ENCODE data around the gene GLDC. TPM values are rescaled to one million over a fixed set of nuclear protein-coding genes. Genes with fewer than 3 reads are reported as not detected.

GLDC gene
- total and polyA plus RNA-seq, 4 donors, result 26.7 to 102 (median 59.3) TPM

DNA sequence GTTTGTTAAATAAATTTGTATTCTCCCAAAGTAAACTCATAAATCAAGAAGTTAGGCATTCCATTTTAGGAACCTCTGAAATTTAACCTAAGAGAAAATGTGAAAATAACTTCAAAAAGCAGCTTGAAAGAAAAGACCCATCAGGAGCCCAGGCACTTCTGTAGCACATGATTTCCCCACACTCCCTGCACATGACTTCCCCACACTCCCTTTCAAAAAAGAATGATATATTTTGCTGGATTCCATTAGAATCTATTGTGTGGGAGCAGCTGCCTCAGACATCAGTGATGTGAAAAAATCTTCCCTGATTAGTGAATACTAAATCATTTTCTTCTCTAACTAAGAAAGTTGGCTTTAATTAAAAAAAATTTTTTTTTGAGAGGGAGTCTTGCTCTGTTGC, 83.3 kb downstream of the GLDC start:
- Histone ChIP-seq H3K4me1 (ENCODE audit: control insufficient read depth in 4 of 4, insufficient read depth in 4 of 4, low read length in 3 of 4) (no peaks in the 10 kb centered on the region), H3K9me3 (ENCODE audit: control insufficient read depth in 4 of 4, low read length in 3 of 4) (no peaks in the 10 kb centered on the region), H3K27me3 (ENCODE audit: control insufficient read depth in 4 of 4, insufficient read depth in 4 of 4, low read length in 3 of 4) (no peaks in the 10 kb centered on the region), H3K9ac (ENCODE audit: low read depth in 1 of 2, low read length in 2 of 2) (no peak overlapping the region), H3K27ac (ENCODE audit: low read depth in 1 of 2, low read length in 2 of 2) (no peak overlapping the region), H3K36me3 (ENCODE audit: control insufficient read depth in 4 of 4, insufficient read depth in 3 of 4, low read depth in 1 of 4, low read length in 3 of 4) (peaks cover 3 to 66% (median 43%) of the 10 kb centered on the region in 4 donors), H3K4me3 (ENCODE audit: low read depth in 1 of 3, low read length in 3 of 3) (no peak overlapping the region)
- TF ChIP-seq HNF4A (conservative IDR thresholded peaks at IDR 0.05) (no peak), YY1 (IDR thresholded peaks at IDR 0.05) (no peak)
- DNase-seq (ENCODE audit: low spot score), result no peak

DNA sequence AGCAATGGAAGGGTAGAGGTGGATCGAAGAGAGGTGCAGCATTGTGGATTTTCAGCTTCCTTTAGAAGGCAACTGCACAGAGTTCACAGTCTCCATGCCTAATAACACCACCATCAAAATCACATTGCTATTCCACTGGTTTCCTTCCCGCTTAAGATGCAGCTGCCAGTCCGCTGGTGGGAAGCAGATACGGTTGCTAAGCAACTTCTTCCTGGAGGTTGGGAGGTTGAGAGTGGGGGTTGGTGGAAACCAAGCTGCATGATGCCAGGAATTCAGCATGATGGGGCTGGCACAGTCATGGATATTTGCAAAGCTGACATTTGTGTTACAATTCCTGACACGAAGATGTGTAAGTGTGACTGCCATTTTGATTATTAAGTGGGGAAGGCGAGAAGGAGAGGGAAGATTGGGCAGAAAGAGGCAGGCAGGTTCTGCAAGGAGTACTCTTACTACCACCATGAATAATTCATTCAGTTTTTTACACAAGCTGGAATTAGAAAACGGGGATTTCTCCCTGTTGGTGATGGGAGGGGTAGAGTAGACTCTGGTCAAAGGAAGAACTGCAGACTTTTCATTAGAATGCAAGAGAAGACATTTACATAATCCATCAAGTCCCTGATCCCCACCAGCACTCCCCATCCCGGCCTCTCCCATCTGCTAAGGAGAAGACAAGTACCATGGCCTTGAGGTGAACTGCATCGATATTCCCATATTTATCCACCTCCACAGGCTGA, 87.5 kb downstream of the GLDC start:
- H3K27ac ChIP-seq (ENCODE audit: low read depth in 1 of 2, low read length in 2 of 2), result no peak overlapping the region
- H3K9me3 ChIP-seq (ENCODE audit: control insufficient read depth in 4 of 4, low read length in 3 of 4), result no peaks in the 10 kb centered on the region
- no peaks in the 10 kb centered on the region for H3K27me3 ChIP-seq (ENCODE audit: control insufficient read depth in 4 of 4, insufficient read depth in 4 of 4, low read length in 3 of 4)
- H3K4me1 ChIP-seq (ENCODE audit: control insufficient read depth in 4 of 4, insufficient read depth in 4 of 4, low read length in 3 of 4), result no peaks in the 10 kb centered on the region
- no peak overlapping the region for H3K9ac ChIP-seq (ENCODE audit: low read depth in 1 of 2, low read length in 2 of 2)
- 82% methylated on average over 9 of the region's 9 CpGs for WGBS
- no peak for TF ChIP-seq FOXA1 (IDR thresholded peaks at IDR 0.05)
- TF ChIP-seq, protein P1, sequence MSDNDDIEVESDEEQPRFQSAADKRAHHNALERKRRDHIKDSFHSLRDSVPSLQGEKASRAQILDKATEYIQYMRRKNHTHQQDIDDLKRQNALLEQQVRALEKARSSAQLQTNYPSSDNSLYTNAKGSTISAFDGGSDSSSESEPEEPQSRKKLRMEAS (IDR thresholded peaks at IDR 0.05), result no peak
- TF ChIP-seq EGR1 (IDR thresholded peaks at IDR 0.05; ENCODE audit: low read depth in 2 of 2), result no peak
- TF ChIP-seq FOXA2 (IDR thresholded peaks at IDR 0.05), result no peak
- TF ChIP-seq, protein P2, sequence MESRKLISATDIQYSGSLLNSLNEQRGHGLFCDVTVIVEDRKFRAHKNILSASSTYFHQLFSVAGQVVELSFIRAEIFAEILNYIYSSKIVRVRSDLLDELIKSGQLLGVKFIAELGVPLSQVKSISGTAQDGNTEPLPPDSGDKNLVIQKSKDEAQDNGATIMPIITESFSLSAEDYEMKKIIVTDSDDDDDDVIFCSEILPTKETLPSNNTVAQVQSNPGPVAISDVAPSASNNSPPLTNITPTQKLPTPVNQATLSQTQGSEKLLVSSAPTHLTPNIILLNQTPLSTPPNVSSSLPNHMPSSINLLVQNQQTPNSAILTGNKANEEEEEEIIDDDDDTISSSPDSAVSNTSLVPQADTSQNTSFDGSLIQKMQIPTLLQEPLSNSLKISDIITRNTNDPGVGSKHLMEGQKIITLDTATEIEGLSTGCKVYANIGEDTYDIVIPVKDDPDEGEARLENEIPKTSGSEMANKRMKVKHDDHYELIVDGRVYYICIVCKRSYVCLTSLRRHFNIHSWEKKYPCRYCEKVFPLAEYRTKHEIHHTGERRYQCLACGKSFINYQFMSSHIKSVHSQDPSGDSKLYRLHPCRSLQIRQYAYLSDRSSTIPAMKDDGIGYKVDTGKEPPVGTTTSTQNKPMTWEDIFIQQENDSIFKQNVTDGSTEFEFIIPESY (IDR thresholded peaks at IDR 0.05), result no peak
- H3K36me3 ChIP-seq (ENCODE audit: control insufficient read depth in 4 of 4, insufficient read depth in 3 of 4, low read depth in 1 of 4, low read length in 3 of 4), result peaks cover 3 to 70% (median 41%) of the 10 kb centered on the region in 4 donors
- DNase-seq (ENCODE audit: low spot score), result no peak
- no peak overlapping the region for H3K4me3 ChIP-seq (ENCODE audit: low read depth in 1 of 3, low read length in 3 of 3)

DNA sequence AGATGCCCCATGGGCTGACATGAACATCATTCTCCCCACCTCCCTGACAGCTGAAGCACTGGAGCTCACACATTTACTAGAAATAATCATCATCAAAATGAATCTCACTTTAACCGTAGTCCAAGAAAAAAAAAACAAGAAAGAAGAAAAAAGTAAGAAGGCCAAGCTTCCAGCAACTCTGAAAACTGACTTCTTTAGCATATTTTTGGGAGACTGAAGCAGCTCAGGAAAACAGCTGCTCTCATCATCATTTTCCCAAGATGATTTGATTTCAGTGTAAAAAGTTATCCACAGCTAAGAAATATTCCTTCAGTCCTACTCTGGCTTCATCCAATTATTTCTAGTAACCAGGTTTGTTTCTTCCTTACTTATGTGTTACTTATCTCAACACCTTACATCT, 91.7 kb downstream of the GLDC start:
- no peak overlapping the region for H3K4me3 ChIP-seq (ENCODE audit: low read depth in 1 of 3, low read length in 3 of 3)
- H3K9ac ChIP-seq (ENCODE audit: low read depth in 1 of 2, low read length in 2 of 2), result no peak overlapping the region
- WGBS, result 100% methylated on average over 1 of the region's 1 CpG
- no peaks in the 10 kb centered on the region for H3K4me1 ChIP-seq (ENCODE audit: control insufficient read depth in 4 of 4, insufficient read depth in 4 of 4, low read length in 3 of 4)
- H3K36me3 ChIP-seq (ENCODE audit: control insufficient read depth in 4 of 4, insufficient read depth in 3 of 4, low read depth in 1 of 4, low read length in 3 of 4), result peaks cover 8 to 74% (median 53%) of the 10 kb centered on the region in 4 donors
- no peak for DNase-seq (ENCODE audit: low spot score)
- H3K27ac ChIP-seq (ENCODE audit: low read depth in 1 of 2, low read length in 2 of 2), result no peak overlapping the region
- no peaks in the 10 kb centered on the region for H3K9me3 ChIP-seq (ENCODE audit: control insufficient read depth in 4 of 4, low read length in 3 of 4)
- no peaks in the 10 kb centered on the region for H3K27me3 ChIP-seq (ENCODE audit: control insufficient read depth in 4 of 4, insufficient read depth in 4 of 4, low read length in 3 of 4)
- TF ChIP-seq JUND (IDR thresholded peaks at IDR 0.05), result no peak
- no peak for TF ChIP-seq HNF4A (conservative IDR thresholded peaks at IDR 0.05)
- no peak for TF ChIP-seq NR2F2 (IDR thresholded peaks at IDR 0.05)
- TF ChIP-seq TAF1 (conservative IDR thresholded peaks at IDR 0.05), result no peak
- no peak for TF ChIP-seq EGR1 (IDR thresholded peaks at IDR 0.05; ENCODE audit: low read depth in 2 of 2)
- no peak for TF ChIP-seq FOXA1 (IDR thresholded peaks at IDR 0.05)
- TF ChIP-seq, protein P3, sequence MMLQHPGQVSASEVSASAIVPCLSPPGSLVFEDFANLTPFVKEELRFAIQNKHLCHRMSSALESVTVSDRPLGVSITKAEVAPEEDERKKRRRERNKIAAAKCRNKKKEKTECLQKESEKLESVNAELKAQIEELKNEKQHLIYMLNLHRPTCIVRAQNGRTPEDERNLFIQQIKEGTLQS (IDR thresholded peaks at IDR 0.05), result no peak
- TF ChIP-seq, protein P4, sequence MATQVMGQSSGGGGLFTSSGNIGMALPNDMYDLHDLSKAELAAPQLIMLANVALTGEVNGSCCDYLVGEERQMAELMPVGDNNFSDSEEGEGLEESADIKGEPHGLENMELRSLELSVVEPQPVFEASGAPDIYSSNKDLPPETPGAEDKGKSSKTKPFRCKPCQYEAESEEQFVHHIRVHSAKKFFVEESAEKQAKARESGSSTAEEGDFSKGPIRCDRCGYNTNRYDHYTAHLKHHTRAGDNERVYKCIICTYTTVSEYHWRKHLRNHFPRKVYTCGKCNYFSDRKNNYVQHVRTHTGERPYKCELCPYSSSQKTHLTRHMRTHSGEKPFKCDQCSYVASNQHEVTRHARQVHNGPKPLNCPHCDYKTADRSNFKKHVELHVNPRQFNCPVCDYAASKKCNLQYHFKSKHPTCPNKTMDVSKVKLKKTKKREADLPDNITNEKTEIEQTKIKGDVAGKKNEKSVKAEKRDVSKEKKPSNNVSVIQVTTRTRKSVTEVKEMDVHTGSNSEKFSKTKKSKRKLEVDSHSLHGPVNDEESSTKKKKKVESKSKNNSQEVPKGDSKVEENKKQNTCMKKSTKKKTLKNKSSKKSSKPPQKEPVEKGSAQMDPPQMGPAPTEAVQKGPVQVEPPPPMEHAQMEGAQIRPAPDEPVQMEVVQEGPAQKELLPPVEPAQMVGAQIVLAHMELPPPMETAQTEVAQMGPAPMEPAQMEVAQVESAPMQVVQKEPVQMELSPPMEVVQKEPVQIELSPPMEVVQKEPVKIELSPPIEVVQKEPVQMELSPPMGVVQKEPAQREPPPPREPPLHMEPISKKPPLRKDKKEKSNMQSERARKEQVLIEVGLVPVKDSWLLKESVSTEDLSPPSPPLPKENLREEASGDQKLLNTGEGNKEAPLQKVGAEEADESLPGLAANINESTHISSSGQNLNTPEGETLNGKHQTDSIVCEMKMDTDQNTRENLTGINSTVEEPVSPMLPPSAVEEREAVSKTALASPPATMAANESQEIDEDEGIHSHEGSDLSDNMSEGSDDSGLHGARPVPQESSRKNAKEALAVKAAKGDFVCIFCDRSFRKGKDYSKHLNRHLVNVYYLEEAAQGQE (IDR thresholded peaks at IDR 0.05), result no peak
- TF ChIP-seq, protein P1 (IDR thresholded peaks at IDR 0.05), result no peak
- no peak for TF ChIP-seq YY1 (IDR thresholded peaks at IDR 0.05)
- TF ChIP-seq, protein P5, sequence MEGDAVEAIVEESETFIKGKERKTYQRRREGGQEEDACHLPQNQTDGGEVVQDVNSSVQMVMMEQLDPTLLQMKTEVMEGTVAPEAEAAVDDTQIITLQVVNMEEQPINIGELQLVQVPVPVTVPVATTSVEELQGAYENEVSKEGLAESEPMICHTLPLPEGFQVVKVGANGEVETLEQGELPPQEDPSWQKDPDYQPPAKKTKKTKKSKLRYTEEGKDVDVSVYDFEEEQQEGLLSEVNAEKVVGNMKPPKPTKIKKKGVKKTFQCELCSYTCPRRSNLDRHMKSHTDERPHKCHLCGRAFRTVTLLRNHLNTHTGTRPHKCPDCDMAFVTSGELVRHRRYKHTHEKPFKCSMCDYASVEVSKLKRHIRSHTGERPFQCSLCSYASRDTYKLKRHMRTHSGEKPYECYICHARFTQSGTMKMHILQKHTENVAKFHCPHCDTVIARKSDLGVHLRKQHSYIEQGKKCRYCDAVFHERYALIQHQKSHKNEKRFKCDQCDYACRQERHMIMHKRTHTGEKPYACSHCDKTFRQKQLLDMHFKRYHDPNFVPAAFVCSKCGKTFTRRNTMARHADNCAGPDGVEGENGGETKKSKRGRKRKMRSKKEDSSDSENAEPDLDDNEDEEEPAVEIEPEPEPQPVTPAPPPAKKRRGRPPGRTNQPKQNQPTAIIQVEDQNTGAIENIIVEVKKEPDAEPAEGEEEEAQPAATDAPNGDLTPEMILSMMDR (IDR thresholded peaks at IDR 0.05; ENCODE audit: low read depth, low read length, missing input control), result no peak
- TF ChIP-seq HNF4G (IDR thresholded peaks at IDR 0.05), result no peak
- TF ChIP-seq, protein P2 (IDR thresholded peaks at IDR 0.05), result no peak
- no peak for TF ChIP-seq GABPA (IDR thresholded peaks at IDR 0.05 in 1 of 2, conservative IDR thresholded peaks at IDR 0.05 in 1 of 2)
- TF ChIP-seq RXRA (IDR thresholded peaks at IDR 0.05), result no peak
- no peak for TF ChIP-seq FOXA2 (IDR thresholded peaks at IDR 0.05)
- TF ChIP-seq SP1 (IDR thresholded peaks at IDR 0.05), result no peak

All from liver (tissue), 9 donors.